Renal pelvis (tissue), 4 donors: ENCODE measurements around the gene DRC3. TPM values are rescaled to one million over a fixed set of nuclear protein-coding genes. Genes with fewer than 3 reads are reported as not detected.
"Not testable (repeated sequence)": the region's sequence is repeated elsewhere in the genome, so short reads cannot be mapped to it uniquely, and the experiment has no call there.

Experiments
- DNase-seq: peaks from one replicate; pipeline ENCODE4 v3.0.0-alpha.2; 2013
- polyA plus RNA-seq, 3 donors: library from polyadenylated mRNA; unstranded; fragments of 120-200 nt; gene quantifications; one replicate each; pipeline ENCODE4 v1.2.1, GENCODE V29; 2013; ENCODE audit not compliant: insufficient read length in 3 of 3

DRC3 gene
- polyA plus RNA-seq, 3 donors = 12.9 to 25.4 (median 20.6) TPM

- DNase-seq = peak; percentile 70
These were observed 32.2 kb upstream of the DRC3 start for GRCh38 chr17:17940441-17940911.

GRCh38 chr17:17941015-17941414, 31.6 kb upstream of the DRC3 start:
- DNase-seq = no peak

GRCh38 chr17:17942846-17943245, 29.8 kb upstream of the DRC3 start:
- DNase-seq = no peak

GRCh38 chr17:17943281-17943984, 29.2 kb upstream of the DRC3 start:
- DNase-seq = no peak

- DNase-seq = no peak
These were observed 28.4 kb upstream of the DRC3 start for GRCh38 chr17:17944242-17944641.

- DNase-seq = no peak
These were observed 27.9 kb upstream of the DRC3 start for GRCh38 chr17:17944743-17945142.

- DNase-seq = no peak
These were observed 26.6 kb upstream of the DRC3 start for GRCh38 chr17:17946093-17946492.

- no peak for DNase-seq
These were observed 25.4 kb upstream of the DRC3 start for GRCh38 chr17:17947309-17947708.

- DNase-seq = no peak
These were observed 24.7 kb upstream of the DRC3 start for GRCh38 chr17:17947966-17948365.

GRCh38 chr17:17950347-17950746, 22.3 kb upstream of the DRC3 start:
- no peak for DNase-seq

GRCh38 chr17:17950806-17951205, 21.9 kb upstream of the DRC3 start:
- no peak for DNase-seq

- no peak for DNase-seq
These were observed 21.1 kb upstream of the DRC3 start for GRCh38 chr17:17951524-17951923.

GRCh38 chr17:17952691-17953090, 20.0 kb upstream of the DRC3 start:
- DNase-seq = no peak

- DNase-seq = no peak
These were observed 18.6 kb upstream of the DRC3 start for GRCh38 chr17:17954079-17954478.

- DNase-seq = not testable (repeated sequence)
These were observed 16.8 kb upstream of the DRC3 start for GRCh38 chr17:17955790-17956341.

GRCh38 chr17:17957584-17957916, 15.1 kb upstream of the DRC3 start:
- DNase-seq = no peak

- DNase-seq = no peak
These were observed 13.7 kb upstream of the DRC3 start for GRCh38 chr17:17958982-17959381.

- no peak for DNase-seq
These were observed 12.9 kb upstream of the DRC3 start for GRCh38 chr17:17959520-17960361.

- no peak for DNase-seq
These were observed 12.1 kb upstream of the DRC3 start for GRCh38 chr17:17960500-17961030.

GRCh38 chr17:17963066-17963465, 9.6 kb upstream of the DRC3 start:
- DNase-seq = no peak

GRCh38 chr17:17963694-17964436, 8.8 kb upstream of the DRC3 start:
- no peak for DNase-seq

- no peak for DNase-seq
These were observed 8.0 kb upstream of the DRC3 start for GRCh38 chr17:17964710-17965109.
